Neuronal stem cell (in vitro differentiated cells): ENCODE results near the gene GBE1.

Experiments
- DNase-seq: peaks from one replicate; pipeline ENCODE4 v3.0.0-alpha.2; 2013; ENCODE audit warnings: low spot score
- H2AFZ ChIP-seq: one replicate; pipeline ENCODE4 v1.6.1; 2013; ENCODE audit warnings: mild to moderate bottlenecking, low read length, inconsistent platforms
- H2AK5ac ChIP-seq: 2 replicates; pipeline ENCODE4 v1.6.1; 2013; ENCODE audit warnings: low read depth, mild to moderate bottlenecking, inconsistent platforms, low read length, moderate library complexity, mixed read lengths
- H2BK120ac ChIP-seq: 2 replicates; pipeline ENCODE4 v1.6.1; 2013; ENCODE audit warnings: low read depth, mild to moderate bottlenecking, inconsistent platforms, low read length, moderate library complexity, mixed read lengths
- H2BK12ac ChIP-seq: one replicate; pipeline ENCODE4 v1.6.1; 2013; ENCODE audit warnings: low read length, inconsistent platforms
- H2BK15ac ChIP-seq: 2 replicates; pipeline ENCODE4 v1.6.1; 2013; ENCODE audit warnings: mild to moderate bottlenecking, low read length, inconsistent platforms, mixed read lengths
- H2BK5ac ChIP-seq: one replicate; pipeline ENCODE4 v1.6.1; 2013; ENCODE audit warnings: inconsistent platforms, mild to moderate bottlenecking, low read length, moderate library complexity
- H3K14ac ChIP-seq: one replicate; pipeline ENCODE4 v1.6.1; 2013; ENCODE audit warnings: low read length, inconsistent platforms
- H3K18ac ChIP-seq: 2 replicates; pipeline ENCODE4 v1.6.1; 2013; ENCODE audit warnings: low read length, inconsistent platforms
- H3K23ac ChIP-seq: 2 replicates; pipeline ENCODE4 v1.6.1; 2013; ENCODE audit warnings: low read depth, mild to moderate bottlenecking, mixed read lengths, low read length, inconsistent platforms; ENCODE audit not compliant: poor library complexity
- H3K27ac ChIP-seq: replicated peaks from 3 replicates; pipeline ENCODE4 v1.5.1; 2013; ENCODE audit warnings: low read length, inconsistent platforms
- H3K27me3 ChIP-seq, 3 experiments: 2 replicates each; pipeline ENCODE4 v1.6.1; 2013; ENCODE audit warnings: low read length in 3 of 3, mild to moderate bottlenecking in 2 of 3, inconsistent platforms in 1 of 3, low read depth in 1 of 3, mixed read lengths in 1 of 3, moderate library complexity in 1 of 3; ENCODE audit not compliant: control insufficient read depth in 3 of 3, insufficient read depth in 3 of 3
- H3K36me3 ChIP-seq, 2 donors: replicated peaks in 1 of 2; 2 replicates each; pipeline ENCODE4 v1.6.1; 2013; ENCODE audit warnings: low read length in 2 of 2; ENCODE audit not compliant: control insufficient read depth in 2 of 2, insufficient read depth in 2 of 2
- H3K4ac ChIP-seq: 2 replicates; pipeline ENCODE4 v1.6.1; 2013; ENCODE audit warnings: inconsistent platforms, mild to moderate bottlenecking, low read length, moderate library complexity
- H3K4me1 ChIP-seq, 2 donors: 1 replicate in 1 of 2; 2 replicates in 1 of 2; pipeline ENCODE4 v1.6.1; 2013; ENCODE audit warnings: low read length in 2 of 2, low read depth in 1 of 2; ENCODE audit not compliant: control insufficient read depth in 2 of 2, insufficient read depth in 1 of 2
- H3K4me2 ChIP-seq: one replicate; pipeline ENCODE4 v1.6.1; 2013; ENCODE audit warnings: mild to moderate bottlenecking, low read length, inconsistent platforms; ENCODE audit not compliant: insufficient read depth, poor library complexity, severe bottlenecking
- H3K4me3 ChIP-seq, 2 donors: 2 replicates each; pipeline ENCODE4 v1.5.1; 2013; ENCODE audit warnings: low read length in 2 of 2, mild to moderate bottlenecking in 2 of 2, inconsistent platforms in 1 of 2, moderate library complexity in 1 of 2
- H3K79me1 ChIP-seq: one replicate; pipeline ENCODE4 v1.6.1; 2013; ENCODE audit warnings: low read depth, mild to moderate bottlenecking, inconsistent platforms, low read length, moderate library complexity
- H3K9ac ChIP-seq: one replicate; pipeline ENCODE4 v1.6.1; 2013; ENCODE audit warnings: mild to moderate bottlenecking, low read depth, low read length, inconsistent platforms; ENCODE audit not compliant: poor library complexity
- H3K9me3 ChIP-seq, 2 donors: replicated peaks in 1 of 2; 2 replicates each; pipeline versions ENCODE3 to v1.6.1; 2013; ENCODE audit warnings: low read length in 2 of 2, mild to moderate bottlenecking in 2 of 2, inconsistent platforms in 1 of 2, low read depth in 1 of 2, mixed read lengths in 1 of 2, moderate library complexity in 1 of 2; ENCODE audit not compliant: control insufficient read depth in 2 of 2, insufficient read depth in 1 of 2
- H4K8ac ChIP-seq: one replicate; pipeline ENCODE4 v1.6.1; 2013; ENCODE audit warnings: low read depth, mild to moderate bottlenecking, inconsistent platforms, low read length, moderate library complexity
- H4K91ac ChIP-seq: one replicate; pipeline ENCODE4 v1.6.1; 2013; ENCODE audit warnings: low read length, low read depth, mild to moderate bottlenecking, inconsistent platforms; ENCODE audit not compliant: poor library complexity
- WGBS, 2 donors: extraction: QIAGEN DNeasy Blood & Tissue Kit; methylation state at CpG; one replicate each; pipeline ENCODE4 v1.1.7; 2013; ENCODE audit warnings: missing lambda C conversion rate in 2 of 2, mixed read lengths in 1 of 2; ENCODE audit not compliant: insufficient read length in 2 of 2, insufficient replicate concordance in 1 of 2; ENCODE audit errors: extremely low coverage in 2 of 2; 5-methylcytosine and 5-hydroxymethylcytosine counted together

The GBE1 gene

DNA sequence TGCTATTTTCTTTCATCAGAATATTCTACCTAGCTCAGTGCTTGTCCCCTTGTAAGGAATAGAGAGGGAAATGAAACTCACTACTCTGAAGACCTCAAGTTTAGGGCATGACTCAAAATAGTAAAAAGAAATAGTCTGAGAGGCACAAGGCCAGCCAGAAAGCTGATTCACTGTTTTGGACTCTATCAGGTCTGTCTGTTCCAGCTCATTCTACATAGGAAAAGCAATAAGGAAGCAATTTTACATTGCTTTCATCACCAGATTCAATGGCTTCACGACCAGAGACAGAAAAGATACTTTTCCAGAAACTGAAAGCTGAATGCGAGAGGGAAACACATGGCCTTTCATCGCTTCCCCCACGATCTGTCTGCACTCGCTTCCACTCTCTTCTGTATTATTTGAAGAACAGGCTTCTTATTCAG is 276.0 kb downstream of the GBE1 start:
- H3K4me3 ChIP-seq, result no peak overlapping the region
- no peak for DNase-seq

DNA sequence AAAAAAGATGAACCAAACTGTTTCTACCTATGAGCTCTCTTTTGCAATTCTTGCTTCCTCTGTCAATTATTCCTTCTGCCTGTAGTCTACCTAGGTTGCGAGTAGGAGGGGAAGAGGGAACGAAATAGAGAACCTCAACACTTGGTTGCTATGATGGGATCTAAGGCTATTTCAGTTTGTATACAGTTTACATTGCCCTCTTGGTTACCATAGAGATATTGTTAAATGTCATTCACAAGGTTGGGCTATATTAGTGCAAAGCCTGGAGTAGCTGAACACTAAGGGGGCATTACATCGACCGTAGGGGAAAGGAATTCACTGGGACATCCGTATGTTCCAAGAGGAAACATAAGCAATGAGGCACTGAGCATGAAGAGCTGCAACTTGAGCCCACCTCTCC is 276.9 kb downstream of the GBE1 start:
- Histone ChIP-seq H2AK5ac (no peak overlapping the region), H3K36me3 (no peaks in the 10 kb centered on the region), H3K27me3 (no peaks in the 10 kb centered on the region), H2BK15ac (no peak overlapping the region), H2BK120ac (no peak overlapping the region), H3K27ac (no peak overlapping the region), H3K18ac (no peak overlapping the region), H3K9ac (no peak overlapping the region), H3K9me3 (peaks cover 0 to 2% of the 10 kb centered on the region in 2 donors), H3K4me2 (no peak overlapping the region), H2BK12ac (no peak overlapping the region), H4K8ac (no peak overlapping the region), H3K23ac (no peak overlapping the region), H3K4me3 (no peak overlapping the region), H3K79me1 (no peaks in the 10 kb centered on the region), H3K14ac (no peak overlapping the region), H3K4me1 (no peaks in the 10 kb centered on the region), H4K91ac (no peak overlapping the region), H2AFZ (no peak overlapping the region), H2BK5ac (no peak overlapping the region), H3K4ac (no peak overlapping the region)
- no peak for DNase-seq
- WGBS, 2 donors, result no CpG with 5 or more reads among the region's 5 CpGs

More for the DNA sequence above, 276.0 kb downstream of the GBE1 start:
- no peak overlapping the region for H3K18ac ChIP-seq
- H2BK12ac ChIP-seq, result no peak overlapping the region
- H3K4me1 ChIP-seq, result no peaks in the 10 kb centered on the region
- H2AK5ac ChIP-seq, result no peak overlapping the region
- H3K23ac ChIP-seq, result no peak overlapping the region
- no peak overlapping the region for H3K4me2 ChIP-seq
- H3K36me3 ChIP-seq, result no peaks in the 10 kb centered on the region
- H3K9me3 ChIP-seq, result peaks cover 0 to 2% of the 10 kb centered on the region in 2 donors
- no peak overlapping the region for H2AFZ ChIP-seq
- no peaks in the 10 kb centered on the region for H3K79me1 ChIP-seq
- no peak overlapping the region for H3K9ac ChIP-seq
- no peak overlapping the region for H3K14ac ChIP-seq
- H2BK5ac ChIP-seq, result no peak overlapping the region
- H3K4ac ChIP-seq, result no peak overlapping the region
- H3K27ac ChIP-seq, result no peak overlapping the region
- no peak overlapping the region for H4K8ac ChIP-seq
- no peak overlapping the region for H2BK120ac ChIP-seq
- H4K91ac ChIP-seq, result no peak overlapping the region
- H2BK15ac ChIP-seq, result no peak overlapping the region
- no peaks in the 10 kb centered on the region for H3K27me3 ChIP-seq
- no CpG with 5 or more reads among the region's 5 CpGs for WGBS, 2 donors

DNA sequence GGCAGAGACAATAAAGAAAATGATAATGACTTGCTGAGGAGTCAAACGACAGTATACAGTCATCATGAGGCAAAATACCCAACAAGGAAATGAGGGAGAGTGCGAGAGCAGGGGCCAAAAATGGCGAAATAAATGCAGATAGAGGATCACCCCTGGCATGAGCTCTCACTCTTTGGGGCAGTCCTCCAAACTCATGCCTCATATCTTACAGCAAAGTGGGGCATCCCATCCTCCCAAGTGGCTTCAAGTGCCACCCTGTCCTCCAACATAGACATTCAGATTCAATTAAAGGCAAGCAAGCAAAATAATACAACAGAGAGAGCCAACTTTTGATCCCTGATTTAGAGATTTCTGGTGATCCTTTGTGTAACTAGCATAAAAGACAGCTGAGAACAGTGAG is 278.4 kb downstream of the GBE1 start:
- no peak overlapping the region for H3K4ac ChIP-seq
- no peaks in the 10 kb centered on the region for H3K4me1 ChIP-seq
- no peaks in the 10 kb centered on the region for H3K36me3 ChIP-seq
- no peaks in the 10 kb centered on the region for H3K79me1 ChIP-seq
- H3K9ac ChIP-seq, result no peak overlapping the region
- peaks cover 0 to 2% of the 10 kb centered on the region in 2 donors for H3K9me3 ChIP-seq
- no peak overlapping the region for H4K8ac ChIP-seq
- no peak overlapping the region for H3K4me3 ChIP-seq
- no peak overlapping the region for H2BK120ac ChIP-seq
- H3K27ac ChIP-seq, result no peak overlapping the region
- H4K91ac ChIP-seq, result no peak overlapping the region
- H2AFZ ChIP-seq, result no peak overlapping the region
- no peak overlapping the region for H3K23ac ChIP-seq
- no peak overlapping the region for H3K18ac ChIP-seq
- DNase-seq, result no peak
- no peaks in the 10 kb centered on the region for H3K27me3 ChIP-seq
- H3K4me2 ChIP-seq, result no peak overlapping the region
- no peak overlapping the region for H2AK5ac ChIP-seq
- H2BK12ac ChIP-seq, result no peak overlapping the region
- WGBS, 2 donors, result no CpG with 5 or more reads among the region's 3 CpGs
- no peak overlapping the region for H2BK5ac ChIP-seq
- H2BK15ac ChIP-seq, result no peak overlapping the region
- H3K14ac ChIP-seq, result no peak overlapping the region

DNA sequence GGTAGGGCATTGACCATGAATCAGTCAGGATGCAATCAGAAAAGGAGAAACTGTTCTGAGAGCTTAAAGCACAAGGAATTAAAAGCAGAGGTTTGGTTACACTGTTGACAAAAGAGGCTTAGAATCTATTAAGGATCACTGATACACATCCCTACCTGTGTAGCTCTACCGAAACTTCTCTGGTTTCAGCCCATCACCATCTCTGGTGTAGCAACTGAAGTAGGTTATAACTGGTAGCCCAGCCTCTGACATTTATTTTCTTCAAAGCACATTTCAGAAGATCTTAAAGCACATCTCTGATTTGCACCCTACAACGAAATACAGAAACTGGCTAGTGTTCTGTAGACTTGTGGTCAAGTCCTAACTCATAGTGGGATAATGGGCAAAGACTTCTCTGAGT is 283.7 kb downstream of the GBE1 start:
- H2AFZ ChIP-seq, result no peak overlapping the region
- H3K4me3 ChIP-seq, result no peak overlapping the region
- H3K4me1 ChIP-seq, result no peaks in the 10 kb centered on the region
- no peak overlapping the region for H3K4ac ChIP-seq
- H2BK15ac ChIP-seq, result no peak overlapping the region
- H4K91ac ChIP-seq, result no peak overlapping the region
- no peak for DNase-seq
- no peak overlapping the region for H3K23ac ChIP-seq
- no peaks in the 10 kb centered on the region for H3K27me3 ChIP-seq
- no peak overlapping the region for H2BK12ac ChIP-seq
- H3K79me1 ChIP-seq, result no peaks in the 10 kb centered on the region
- H3K14ac ChIP-seq, result no peak overlapping the region
- no peak overlapping the region for H3K4me2 ChIP-seq
- no peak overlapping the region for H3K18ac ChIP-seq
- no peak overlapping the region for H2AK5ac ChIP-seq
- no peaks in the 10 kb centered on the region for H3K9me3 ChIP-seq
- no peak overlapping the region for H3K9ac ChIP-seq
- no peak overlapping the region for H4K8ac ChIP-seq
- no peak overlapping the region for H3K27ac ChIP-seq
- H3K36me3 ChIP-seq, result no peaks in the 10 kb centered on the region
- no peak overlapping the region for H2BK5ac ChIP-seq
- no CpG with 5 or more reads among the region's 2 CpGs for WGBS, 2 donors
- H2BK120ac ChIP-seq, result no peak overlapping the region
